ENCODE data around the gene ENPP4. TPM values are rescaled to one million over a fixed set of nuclear protein-coding genes. Genes with fewer than 3 reads are reported as not detected.
A peak's percentile ranks its signal among the peaks of the same experiment; 100 is the strongest.
"Not testable (repeated sequence)": the region's sequence is repeated elsewhere in the genome, so short reads cannot be mapped to it uniquely, and the experiment has no call there.

ENPP4 gene
- total RNA-seq = 1 to 10 TPM; 1.9 to 7.2 (median 4.5) TPM

GRCh38 chr6:46129629-46130511 is at the start of gene ENPP4:
Gene ENPP4, plus strand, starts transcription at chr6:46129989. Its CDS starts 9,595 bp downstream, at chr6:46139584.
- TF ChIP-seq CTCF (IDR thresholded peaks at IDR 0.05) = no peak
- TF ChIP-seq POLR2A (IDR thresholded peaks at IDR 0.05) = peak in 1 of 2 donors; percentile 20
- intact Hi-C loops (cut with DNase I; ENCODE audit: low total_unique reads) = no loop called here
- 1 to 3% methylated on average over 36 to 61 of the region's 61 CpGs for WGBS, 2 donors

GRCh38 chr6:46080111-46080510 is 49.7 kb upstream of the ENPP4 start:
- no peak overlapping the region for H3K4me3 ChIP-seq (ENCODE audit: low read depth, poor library complexity, severe bottlenecking)
- intact Hi-C loops (cut with DNase I; ENCODE audit: low total_unique reads) = no loop called here
- DNase-seq (ENCODE audit: low spot score in 2 of 2) = no peak
- 80 to 84% methylated on average over 4 of the region's 4 CpGs for WGBS, 2 donors
- no peak for TF ChIP-seq POLR2A (IDR thresholded peaks at IDR 0.05)
- TF ChIP-seq CTCF (IDR thresholded peaks at IDR 0.05) = no peak

More at GRCh38 chr6:46129629-46130511, at the start of gene ENPP4:
- peak; percentile 77 to 95 for DNase-seq (ENCODE audit: low spot score in 2 of 2)
- H3K4me3 ChIP-seq (ENCODE audit: low read depth, poor library complexity, severe bottlenecking) = peak within 1 kb of the TSS; percentile 55

- H3K4me3 ChIP-seq (ENCODE audit: low read depth, poor library complexity, severe bottlenecking); intact Hi-C loops (cut with DNase I; ENCODE audit: low total_unique reads); DNase-seq (ENCODE audit: low spot score in 2 of 2): not testable (repeated sequence)
- WGBS, 2 donors = 76 to 83% methylated on average over 10 of the region's 10 CpGs
These were observed 44.1 kb upstream of the ENPP4 start for GRCh38 chr6:46085688-46086087.

- no peak overlapping the region for H3K4me3 ChIP-seq (ENCODE audit: low read depth, poor library complexity, severe bottlenecking)
- no peak for TF ChIP-seq CTCF (IDR thresholded peaks at IDR 0.05)
- TF ChIP-seq POLR2A (IDR thresholded peaks at IDR 0.05) = no peak
- DNase-seq (ENCODE audit: low spot score in 2 of 2) = peak; percentile 47 to 88
- WGBS, 2 donors = 37% methylated on average over 10 of the region's 10 CpGs
- intact Hi-C loops (cut with DNase I; ENCODE audit: low total_unique reads) = no loop called here
These were observed 39.4 kb upstream of the ENPP4 start for GRCh38 chr6:46090115-46091079.

GRCh38 chr6:46091080-46091478 is 38.7 kb upstream of the ENPP4 start:
- DNase-seq (ENCODE audit: low spot score in 2 of 2) = no peak
- intact Hi-C loops (cut with DNase I; ENCODE audit: low total_unique reads) = no loop called here
- TF ChIP-seq CTCF (IDR thresholded peaks at IDR 0.05) (no peak), POLR2A (IDR thresholded peaks at IDR 0.05) (no peak)
- 97 to 100% methylated on average over 1 of the region's 1 CpG for WGBS, 2 donors
- H3K4me3 ChIP-seq (ENCODE audit: low read depth, poor library complexity, severe bottlenecking) = no peak overlapping the region

GRCh38 chr6:46095251-46095650 is 34.5 kb upstream of the ENPP4 start:
- WGBS, 2 donors = 88 to 100% methylated on average over 2 of the region's 2 CpGs
- DNase-seq (ENCODE audit: low spot score in 2 of 2) = no peak
- no peak for TF ChIP-seq CTCF (IDR thresholded peaks at IDR 0.05)
- no peak for TF ChIP-seq POLR2A (IDR thresholded peaks at IDR 0.05)
- intact Hi-C loops (cut with DNase I; ENCODE audit: low total_unique reads) = no loop called here
- H3K4me3 ChIP-seq (ENCODE audit: low read depth, poor library complexity, severe bottlenecking) = no peak overlapping the region
